Fibroblast of lung (primary cell): Measurements from ENCODE around the gene STARD5. TPM values are rescaled to one million over a fixed set of nuclear protein-coding genes. Genes with fewer than 3 reads are reported as not detected.

Experiments used
- DNase-seq, 2 donors: peaks; one replicate each; pipeline versions ENCODE4 v3.0.0 to v3.0.0-alpha.2; 2010; ENCODE audit warnings: low read depth in 2 of 2
- H2AFZ ChIP-seq: 2 replicates; pipeline ENCODE4 v1.5.1; 2012; ENCODE audit warnings: low read length, control low read depth, inconsistent platforms
- H3K27ac ChIP-seq: 2 replicates; pipeline ENCODE4 v1.5.1; 2011; ENCODE audit warnings: low read length, control low read depth; ENCODE audit not compliant: insufficient read depth
- H3K27me3 ChIP-seq: 2 replicates; pipeline ENCODE4 v1.5.1; 2011; ENCODE audit warnings: mild to moderate bottlenecking, low read length; ENCODE audit not compliant: control insufficient read depth, insufficient read depth
- H3K36me3 ChIP-seq: 2 replicates; pipeline ENCODE4 v1.5.1; 2011; ENCODE audit warnings: low read length; ENCODE audit not compliant: control insufficient read depth, insufficient read depth
- H3K4me1 ChIP-seq: 2 replicates; pipeline ENCODE4 v1.5.1; 2011; ENCODE audit warnings: low read length; ENCODE audit not compliant: control insufficient read depth, insufficient read depth; ENCODE audit errors: extremely low read depth
- H3K4me2 ChIP-seq: 2 replicates; pipeline ENCODE4 v1.5.1; 2011; ENCODE audit warnings: low read length, control low read depth; ENCODE audit not compliant: insufficient read depth; ENCODE audit errors: extremely low read depth
- H3K4me3 ChIP-seq, 4 experiments: fragments of 200-600 bp in 1 of 4; sonication (generic) in 1 of 4; replicated peaks in 1 of 4; 2 replicates each; pipeline ENCODE4 v1.5.1; 2011 to 2016; ENCODE audit warnings: low read length in 4 of 4, low read depth in 3 of 4, mild to moderate bottlenecking in 3 of 4, control low read depth in 2 of 4, inconsistent platforms in 1 of 4, mixed read lengths in 1 of 4; ENCODE audit not compliant: insufficient read depth in 1 of 4; ENCODE audit errors: control extremely low read depth in 1 of 4
- H3K79me2 ChIP-seq: 2 replicates; pipeline ENCODE4 v1.5.1; 2012; ENCODE audit warnings: mild to moderate bottlenecking, low read length, inconsistent platforms; ENCODE audit not compliant: control insufficient read depth, insufficient read depth
- H3K9ac ChIP-seq: 2 replicates; pipeline ENCODE4 v1.5.1; 2011; ENCODE audit warnings: mild to moderate bottlenecking, low read length, control low read depth; ENCODE audit not compliant: insufficient read depth
- H3K9me3 ChIP-seq: 2 replicates; pipeline ENCODE4 v1.5.1; 2012; ENCODE audit warnings: low read depth, low read length; ENCODE audit not compliant: control insufficient read depth, insufficient read depth
- H4K20me1 ChIP-seq: 2 replicates; pipeline ENCODE4 v1.5.1; 2011; ENCODE audit warnings: low read length; ENCODE audit not compliant: control insufficient read depth, insufficient read depth; ENCODE audit errors: extremely low read depth
- EZH2 ChIP-seq: IDR thresholded peaks from 2 replicates; pipeline ENCODE4 v1.5.1; 2012; ENCODE audit warnings: low read length, control low read depth, mild to moderate bottlenecking; ENCODE audit errors: missing control alignments
- polyA plus RNA-seq, 2 donors: library from polyadenylated mRNA; depleted of rRNA in 1 of 2; stranded (reverse) in 1 of 2; unstranded in 1 of 2; fragments of >200 nt; gene quantifications; 2 replicates each; pipeline ENCODE4 v1.2.1, GENCODE V29; 2011 to 2012; ENCODE audit warnings: missing spikeins in 1 of 2
- total RNA-seq: library from RNA; depleted of rRNA; stranded (reverse); fragments of >200 nt; gene quantifications from 2 replicates; pipeline ENCODE4 v1.2.1, GENCODE V29; 2014
- TF ChIP-seq, protein P1 (sequence below), 2 donors: IDR thresholded peaks in 1 of 2; conservative IDR thresholded peaks in 1 of 2; 1 replicate in 1 of 2; 2 replicates in 1 of 2; pipeline ENCODE4 v1.5.1; 2011 to 2012; ENCODE audit warnings: low read length in 2 of 2, control low read depth in 1 of 2, inconsistent platforms in 1 of 2, low read depth in 1 of 2, mild to moderate bottlenecking in 1 of 2

Gene STARD5
- total and polyA plus RNA-seq, 2 donors (not counting 1 experiment from before 2014, with no cell fraction given), result 14.9 to 20.1 TPM

DNA sequence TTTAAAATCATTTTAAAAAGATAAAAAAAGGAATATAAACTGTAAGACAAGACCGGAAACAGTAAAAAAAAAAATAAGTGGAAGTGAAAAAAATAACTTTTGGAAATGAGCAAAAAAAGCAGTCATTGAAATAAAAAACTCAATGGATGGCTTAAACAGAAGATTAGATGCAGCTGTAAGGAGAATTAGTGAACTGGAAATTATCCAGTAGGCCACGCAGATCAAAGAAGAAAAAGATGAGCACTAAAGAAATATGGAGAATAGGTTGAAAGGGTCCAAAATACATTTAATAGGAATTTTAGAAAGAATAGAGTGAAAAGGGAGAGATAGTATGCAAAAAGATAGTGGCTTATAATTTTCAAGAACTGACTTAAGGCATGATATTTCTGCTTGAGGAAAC lies 47.0 kb downstream of the STARD5 start:
- Histone ChIP-seq H3K79me2 (no peaks in the 10 kb centered on the region), H3K4me2 (no peak overlapping the region), H3K4me3 (no peak overlapping the region), H3K9ac (no peak overlapping the region), H3K4me1 (peaks cover 2% of the 10 kb centered on the region), H3K9me3 (no peaks in the 10 kb centered on the region), H3K27ac (no peak overlapping the region), H2AFZ (no peak overlapping the region), H3K27me3 (peaks cover under 1% of the 10 kb centered on the region), H3K36me3 (no peaks in the 10 kb centered on the region), H4K20me1 (no peaks in the 10 kb centered on the region)
- TF ChIP-seq, protein P1, sequence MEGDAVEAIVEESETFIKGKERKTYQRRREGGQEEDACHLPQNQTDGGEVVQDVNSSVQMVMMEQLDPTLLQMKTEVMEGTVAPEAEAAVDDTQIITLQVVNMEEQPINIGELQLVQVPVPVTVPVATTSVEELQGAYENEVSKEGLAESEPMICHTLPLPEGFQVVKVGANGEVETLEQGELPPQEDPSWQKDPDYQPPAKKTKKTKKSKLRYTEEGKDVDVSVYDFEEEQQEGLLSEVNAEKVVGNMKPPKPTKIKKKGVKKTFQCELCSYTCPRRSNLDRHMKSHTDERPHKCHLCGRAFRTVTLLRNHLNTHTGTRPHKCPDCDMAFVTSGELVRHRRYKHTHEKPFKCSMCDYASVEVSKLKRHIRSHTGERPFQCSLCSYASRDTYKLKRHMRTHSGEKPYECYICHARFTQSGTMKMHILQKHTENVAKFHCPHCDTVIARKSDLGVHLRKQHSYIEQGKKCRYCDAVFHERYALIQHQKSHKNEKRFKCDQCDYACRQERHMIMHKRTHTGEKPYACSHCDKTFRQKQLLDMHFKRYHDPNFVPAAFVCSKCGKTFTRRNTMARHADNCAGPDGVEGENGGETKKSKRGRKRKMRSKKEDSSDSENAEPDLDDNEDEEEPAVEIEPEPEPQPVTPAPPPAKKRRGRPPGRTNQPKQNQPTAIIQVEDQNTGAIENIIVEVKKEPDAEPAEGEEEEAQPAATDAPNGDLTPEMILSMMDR (conservative IDR thresholded peaks at IDR 0.05 in 1 of 2, IDR thresholded peaks at IDR 0.05 in 1 of 2; ENCODE audit: low read depth in 1 of 2, low read length in 2 of 2), result no peak
- TF ChIP-seq EZH2, result no peak
- no peak for DNase-seq

DNA sequence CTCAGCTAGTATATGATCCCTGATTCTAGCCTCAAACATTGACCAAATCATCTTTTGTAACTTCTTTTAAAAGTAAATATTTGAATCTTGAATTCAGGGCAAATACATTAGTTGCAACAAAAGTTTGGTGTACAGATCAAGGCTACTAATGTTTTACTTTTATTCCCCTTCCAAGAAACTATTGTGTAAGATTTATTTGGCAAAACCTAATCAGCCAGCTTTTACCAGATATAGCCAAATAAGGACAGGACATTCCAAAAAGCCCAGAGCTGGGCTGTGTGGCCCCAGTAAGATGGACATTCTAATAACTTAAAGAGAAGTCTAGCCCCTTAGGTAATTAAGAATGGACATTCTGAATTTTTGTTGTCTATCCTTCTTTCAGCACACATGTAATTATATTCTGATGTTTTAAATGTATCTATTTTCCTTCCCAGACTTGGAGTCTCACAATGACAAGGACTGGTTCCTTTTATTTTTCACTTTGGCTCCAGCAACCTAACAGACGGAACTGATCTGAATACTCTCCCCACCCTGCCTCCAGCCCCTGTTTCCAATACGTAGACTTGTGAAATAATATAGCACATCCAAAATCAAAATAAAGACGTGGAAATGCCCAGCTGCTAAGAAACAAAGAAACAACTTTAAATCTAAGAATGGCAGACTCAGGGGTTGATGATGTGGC lies 48.1 kb downstream of the STARD5 start:
- no peaks in the 10 kb centered on the region for H3K36me3 ChIP-seq
- H3K27ac ChIP-seq, result no peak overlapping the region
- H3K9me3 ChIP-seq, result no peaks in the 10 kb centered on the region
- peak; percentile 18 to 73 for DNase-seq
- H3K4me2 ChIP-seq, result no peak overlapping the region
- no peaks in the 10 kb centered on the region for H3K79me2 ChIP-seq
- H2AFZ ChIP-seq, result no peak overlapping the region
- no peak overlapping the region for H3K9ac ChIP-seq
- H3K27me3 ChIP-seq, result peaks cover 2% of the 10 kb centered on the region
- H3K4me1 ChIP-seq, result peaks cover 2% of the 10 kb centered on the region
- TF ChIP-seq, protein P1 (conservative IDR thresholded peaks at IDR 0.05 in 1 of 2, IDR thresholded peaks at IDR 0.05 in 1 of 2; ENCODE audit: low read depth in 1 of 2, low read length in 2 of 2), result no peak
- TF ChIP-seq EZH2, result no peak
- H3K4me3 ChIP-seq, result no peak overlapping the region
- H4K20me1 ChIP-seq, result no peaks in the 10 kb centered on the region

DNA sequence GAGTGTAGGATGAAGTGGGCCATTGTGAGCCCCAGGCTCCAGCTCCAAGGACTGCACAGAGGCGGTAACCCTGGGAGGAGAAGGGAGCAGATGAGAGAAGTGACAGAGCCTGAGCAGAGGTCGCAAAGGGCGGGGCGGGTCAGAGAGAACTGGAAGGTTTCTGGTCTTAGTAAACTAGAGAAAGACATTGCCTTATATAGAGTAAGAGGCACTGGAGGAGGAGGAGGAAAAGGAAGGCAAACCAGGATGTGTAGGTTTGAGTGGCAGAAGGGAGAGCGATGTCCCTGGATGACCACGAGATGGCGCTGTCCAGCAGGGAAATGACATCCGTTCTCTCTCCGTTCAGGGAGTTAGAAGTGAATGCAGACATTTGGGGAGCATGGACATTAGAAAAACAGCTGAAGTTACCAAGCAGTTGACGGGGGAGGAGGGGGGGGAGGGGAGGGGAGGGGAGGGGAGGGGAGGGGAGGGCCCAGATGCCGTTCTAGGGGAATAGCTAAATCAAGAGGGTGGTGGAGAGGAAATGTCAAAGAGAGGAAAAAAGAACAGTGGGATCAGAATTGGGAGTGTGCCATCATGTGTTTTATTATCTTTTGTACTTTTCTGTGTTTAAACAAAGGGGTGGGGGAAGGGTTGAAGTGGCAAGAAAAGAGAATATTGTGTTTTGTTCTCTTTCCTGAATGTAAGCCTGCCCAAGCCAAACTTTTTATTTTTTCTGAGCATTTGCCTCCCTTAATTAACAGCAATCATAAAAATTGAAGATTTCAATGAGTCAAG lies 48.8 kb downstream of the STARD5 start:
- Histone ChIP-seq H3K9me3 (no peaks in the 10 kb centered on the region), H3K4me2 (no peak overlapping the region), H3K4me3 (no peak overlapping the region), H2AFZ (no peak overlapping the region), H3K27ac (no peak overlapping the region), H4K20me1 (no peaks in the 10 kb centered on the region), H3K79me2 (no peaks in the 10 kb centered on the region), H3K4me1 (peaks cover 2% of the 10 kb centered on the region), H3K27me3 (peaks cover 2% of the 10 kb centered on the region), H3K36me3 (no peaks in the 10 kb centered on the region), H3K9ac (no peak overlapping the region)
- peak; percentile 74 to 89 for DNase-seq
- no peak for TF ChIP-seq EZH2
- TF ChIP-seq, protein P1 (conservative IDR thresholded peaks at IDR 0.05 in 1 of 2, IDR thresholded peaks at IDR 0.05 in 1 of 2; ENCODE audit: low read depth in 1 of 2, low read length in 2 of 2), result peak; percentile 87 to 95
